GM19395 (cell line): ENCODE data around the gene OPA1.
A peak's percentile ranks its signal among the peaks of the same experiment; 100 is the strongest.

Experiments
- ATAC-seq: cut with Tn5 transposase; IDR thresholded peaks from one replicate; pipeline ENCODE4 v1.9.1; 2021; ENCODE audit warnings: mild to moderate bottlenecking, moderate library complexity; ENCODE audit not compliant: unreplicated experiment

OPA1 gene

DNA sequence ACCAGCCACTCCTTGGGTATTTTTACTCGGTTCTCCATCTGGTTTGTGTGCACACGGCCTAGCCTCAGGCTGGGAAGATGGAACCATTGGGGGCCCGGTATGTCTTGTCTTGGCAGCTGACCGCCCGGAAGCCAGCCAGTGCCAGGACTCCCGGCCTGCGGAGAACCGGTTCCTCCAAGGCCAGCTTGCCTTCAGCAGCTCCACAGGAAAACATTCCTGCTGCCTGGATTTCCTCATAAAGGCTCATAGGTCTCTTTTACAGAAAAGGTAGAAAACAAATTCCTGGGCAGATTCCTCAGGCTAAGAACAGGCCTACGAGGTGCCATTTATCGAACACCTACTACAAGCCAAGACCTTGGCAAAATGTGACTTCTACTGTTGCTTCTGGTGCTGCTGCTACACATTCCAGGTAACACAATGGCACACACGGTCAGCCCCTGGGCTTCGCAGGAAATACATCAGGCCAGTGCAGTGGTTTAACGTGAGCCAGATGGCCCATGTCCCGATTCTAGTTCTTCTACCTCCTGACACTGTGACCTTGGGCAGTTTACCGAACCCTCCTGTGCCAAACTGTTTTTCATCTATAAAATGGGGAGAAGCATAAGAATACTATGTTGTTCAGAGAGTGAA, 141.8 kb downstream of the OPA1 start:
- ATAC-seq: no peak

DNA sequence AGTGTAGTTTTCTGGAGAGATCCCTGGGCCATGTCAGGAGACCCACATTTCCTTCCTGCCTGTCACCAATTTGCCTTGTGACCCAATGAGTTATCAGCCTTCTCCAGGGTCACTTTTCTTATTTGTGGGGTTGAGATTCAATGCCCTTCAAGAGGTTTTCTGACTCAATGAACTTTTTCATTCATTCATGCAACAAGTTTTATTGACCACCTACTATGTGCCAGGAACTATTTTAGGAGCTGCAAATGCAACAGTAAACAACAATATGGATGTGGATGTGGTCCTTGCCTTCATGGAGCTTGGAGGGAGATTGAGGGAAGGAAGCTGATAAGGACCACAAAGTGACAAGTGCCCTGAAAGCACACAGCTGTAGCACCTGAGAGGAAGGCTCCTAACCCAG, 142.8 kb downstream of the OPA1 start:
- ATAC-seq: no peak

DNA sequence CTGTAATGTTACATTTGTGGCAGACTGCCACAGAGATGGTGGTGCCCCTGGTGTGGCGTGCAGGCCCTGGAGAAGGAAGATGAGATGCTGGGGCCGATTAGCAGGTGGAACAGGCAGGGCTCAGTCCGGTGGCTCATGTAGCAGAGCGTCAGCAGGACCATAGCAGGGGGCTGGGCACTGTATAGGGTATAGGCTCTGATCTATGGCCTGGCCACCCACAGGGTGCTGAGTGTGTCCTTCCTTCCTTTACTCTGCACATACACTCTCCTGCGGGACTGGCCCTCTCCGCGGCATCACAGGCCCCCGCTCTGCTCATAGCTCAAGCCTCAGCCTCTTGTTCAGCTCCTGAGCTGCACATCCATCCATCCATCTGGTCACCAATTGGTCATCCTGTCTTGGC, 143.6 kb downstream of the OPA1 start:
- ATAC-seq: no peak

DNA sequence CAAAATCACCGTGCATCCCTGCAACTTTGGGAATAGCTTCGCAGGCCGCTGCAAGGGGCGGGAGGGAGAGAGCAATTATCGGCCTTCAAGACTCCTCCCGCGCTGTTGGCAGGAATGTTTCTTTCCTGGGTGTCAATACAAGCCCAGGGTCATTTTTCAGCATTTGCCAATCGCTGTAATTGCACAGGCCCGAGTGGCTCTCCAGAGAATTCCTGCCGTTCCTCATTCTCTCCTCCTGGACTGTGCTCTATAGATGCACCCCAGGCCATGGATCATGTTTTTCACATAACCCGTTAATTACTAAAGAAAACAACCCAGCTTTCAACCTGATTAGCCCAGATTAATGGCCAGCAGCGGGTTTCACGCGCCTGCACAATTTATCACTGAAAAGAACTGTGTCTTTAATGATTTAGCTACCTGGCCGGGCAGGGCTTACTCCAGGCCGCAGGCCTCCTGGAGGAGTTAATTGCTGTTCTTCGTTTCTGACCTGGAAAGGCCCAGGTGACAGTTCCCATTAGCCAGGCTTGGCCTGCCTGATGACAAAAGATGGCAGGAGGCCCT, 144.3 kb downstream of the OPA1 start:
- no peak for ATAC-seq

DNA sequence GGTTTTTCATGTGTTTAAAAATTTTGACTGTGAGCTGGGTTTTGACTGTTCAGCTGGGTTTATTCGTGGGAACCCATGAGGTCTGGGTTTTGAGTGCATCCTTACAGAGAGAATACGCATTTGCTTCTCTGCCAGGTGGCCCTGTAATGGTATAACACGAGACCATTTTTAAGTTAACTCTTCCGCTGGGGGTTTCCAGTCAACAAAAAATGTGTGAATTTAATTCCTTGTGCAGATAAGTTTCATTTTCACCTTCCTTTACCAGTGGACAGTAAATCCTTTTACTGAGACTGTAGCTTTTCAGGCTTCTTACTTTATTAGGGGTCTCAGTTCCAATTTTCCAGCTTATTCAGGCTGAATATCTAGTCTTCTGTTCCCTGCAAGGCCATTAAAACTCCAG, 149.6 kb downstream of the OPA1 start:
- peak; percentile 78 for ATAC-seq

DNA sequence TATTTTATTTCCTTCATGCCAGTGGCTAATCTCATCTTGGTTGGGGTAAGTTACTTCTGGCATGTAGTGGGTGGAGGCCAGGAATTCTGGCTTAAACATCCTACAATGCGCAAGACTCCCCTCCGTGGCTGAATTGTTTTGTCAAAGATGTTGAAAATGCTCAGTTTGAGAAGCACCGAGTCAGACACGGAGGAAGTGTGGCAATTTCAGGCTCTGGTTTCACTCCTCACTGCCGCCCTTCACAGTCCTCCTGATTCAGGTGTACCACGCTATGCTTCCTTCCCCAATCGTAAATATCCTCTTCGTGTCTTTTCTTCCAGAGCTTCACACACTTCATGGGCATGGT, 150.7 kb downstream of the OPA1 start:
- ATAC-seq: peak; percentile 80

DNA sequence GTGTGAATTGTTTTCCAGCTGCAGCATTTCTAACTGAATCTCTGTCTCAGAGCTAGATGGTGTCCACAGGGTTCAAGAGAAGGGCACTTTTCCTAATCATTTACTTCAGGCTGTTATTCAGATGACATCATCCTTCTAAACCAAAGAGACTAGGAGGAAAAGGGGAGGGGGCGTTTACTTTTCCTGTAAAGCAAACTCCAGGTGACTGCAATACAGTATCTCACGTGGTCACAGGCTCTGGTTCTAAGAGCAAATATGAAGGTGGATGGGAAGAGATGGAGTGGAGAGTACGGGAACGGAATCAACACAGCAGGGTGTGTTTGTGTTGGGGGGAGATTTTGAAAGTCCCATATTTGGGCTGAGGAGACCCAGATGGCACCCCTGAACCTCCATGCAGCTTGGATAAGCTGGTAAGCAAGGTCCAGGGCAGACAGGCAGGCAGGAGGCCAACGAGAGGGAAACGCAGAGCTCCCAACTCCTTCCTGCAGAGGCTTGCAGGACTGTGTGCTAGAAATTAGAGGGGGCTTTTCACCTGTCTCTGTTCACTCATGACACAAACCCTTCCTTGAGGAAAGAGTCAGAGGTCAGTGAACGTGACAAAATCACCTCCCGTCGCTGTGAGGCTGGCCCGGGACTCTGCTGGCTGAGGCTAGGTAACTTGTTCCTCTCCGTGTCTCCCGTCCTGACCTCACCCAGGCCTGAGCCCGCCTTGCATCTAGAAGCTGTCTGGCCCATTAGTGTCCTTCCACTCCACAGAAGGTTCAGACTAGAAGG, 151.2 kb downstream of the OPA1 start:
- peak; percentile 35 for ATAC-seq

DNA sequence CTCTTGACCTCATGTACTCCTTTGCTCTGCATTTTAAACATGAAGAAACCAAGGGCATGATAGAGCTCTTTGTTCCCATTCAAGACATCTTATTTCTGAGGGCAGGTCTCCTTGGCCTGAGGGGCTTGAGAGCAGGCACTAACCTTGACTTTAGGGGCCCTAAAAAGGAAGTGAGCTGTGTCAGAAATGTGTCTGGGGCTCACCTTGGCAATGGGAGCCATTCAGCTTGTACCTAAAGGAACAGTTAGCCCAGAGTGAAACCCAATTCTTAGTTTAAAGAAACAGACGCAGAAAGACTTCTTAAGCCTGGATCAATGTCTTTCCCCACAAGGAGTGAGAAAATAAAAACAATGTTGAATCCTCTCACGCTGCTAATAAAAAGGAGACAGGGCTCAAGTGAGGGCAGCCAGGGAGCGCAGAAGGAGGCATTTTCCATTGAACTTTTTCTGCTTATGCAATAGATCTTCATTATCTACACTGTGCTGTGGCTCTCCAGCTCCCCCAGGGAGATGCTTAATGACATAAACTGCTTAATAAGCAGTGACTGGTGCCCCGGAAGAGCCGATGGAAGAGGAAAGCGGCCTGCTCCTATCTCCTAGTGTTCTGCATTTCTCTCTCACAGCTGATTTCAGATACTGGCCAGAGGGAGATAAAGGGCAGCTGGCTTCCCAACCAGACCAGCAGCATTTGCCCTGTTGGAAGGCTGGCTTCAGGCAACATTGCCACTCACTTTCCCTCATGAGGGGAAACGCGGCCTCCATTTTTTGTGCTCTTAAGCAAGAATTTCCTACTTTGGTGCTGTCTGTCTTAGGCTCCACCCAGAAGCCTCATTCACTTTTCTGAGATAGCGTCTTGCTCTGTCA, 152.0 kb downstream of the OPA1 start:
- ATAC-seq: no peak

DNA sequence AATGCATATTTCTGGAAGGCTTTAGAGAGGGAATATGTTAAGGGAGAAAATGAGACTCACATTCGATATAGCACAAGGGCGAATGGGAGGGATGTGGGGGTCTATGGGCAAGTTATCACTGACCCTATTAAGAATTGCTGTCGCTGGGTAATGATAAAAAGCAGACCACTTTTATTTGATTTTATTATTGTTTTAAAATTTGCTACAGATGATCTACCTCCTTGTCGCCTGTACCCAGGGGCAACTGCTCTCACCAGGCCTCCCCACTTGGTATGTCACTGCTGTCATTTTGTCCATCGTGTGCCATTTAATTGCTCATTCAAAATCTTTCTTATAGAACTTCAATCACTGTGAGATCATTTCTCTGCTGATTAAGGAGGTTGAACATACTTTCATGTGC, 153.8 kb downstream of the OPA1 start:
- ATAC-seq: no peak
